Measurements from ENCODE around the gene INSRR.
A peak's percentile ranks its signal among the peaks of the same experiment; 100 is the strongest.

Gene INSRR

GRCh38 chr1:156804026-156804425 lies 54.9 kb downstream of the INSRR start:
- no peak for ATAC-seq

GRCh38 chr1:156803086-156803851 lies 55.6 kb downstream of the INSRR start:
- peak; percentile 7 to 12 for ATAC-seq

DNA sequence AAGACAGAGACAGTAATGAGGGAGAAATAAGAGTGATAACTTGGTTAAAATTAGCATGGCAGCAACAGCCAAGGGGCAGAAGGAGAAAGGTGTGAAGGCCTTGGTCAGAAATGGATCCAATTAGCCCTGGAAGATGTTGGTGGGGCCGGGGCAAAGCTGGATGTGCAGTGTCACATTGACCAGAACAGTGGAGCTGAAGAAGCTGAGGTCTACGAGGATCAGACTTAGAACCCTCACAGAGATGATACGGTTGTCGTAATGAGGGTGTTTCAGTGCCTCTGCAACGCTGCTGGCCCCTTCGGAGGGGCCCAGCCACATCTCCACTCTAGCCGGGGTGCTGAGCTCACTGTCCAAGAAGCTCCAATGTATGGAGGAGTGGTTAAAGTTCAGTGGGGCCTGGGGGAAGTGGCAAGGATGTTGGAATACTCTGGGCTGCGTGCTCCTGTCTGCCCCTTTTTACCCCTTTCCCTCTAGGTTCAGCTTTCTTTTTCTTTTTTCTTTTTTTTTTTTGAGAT lies 56.4 kb downstream of the INSRR start:
- peak in 1 of 2 donors; percentile 2 for ATAC-seq

DNA sequence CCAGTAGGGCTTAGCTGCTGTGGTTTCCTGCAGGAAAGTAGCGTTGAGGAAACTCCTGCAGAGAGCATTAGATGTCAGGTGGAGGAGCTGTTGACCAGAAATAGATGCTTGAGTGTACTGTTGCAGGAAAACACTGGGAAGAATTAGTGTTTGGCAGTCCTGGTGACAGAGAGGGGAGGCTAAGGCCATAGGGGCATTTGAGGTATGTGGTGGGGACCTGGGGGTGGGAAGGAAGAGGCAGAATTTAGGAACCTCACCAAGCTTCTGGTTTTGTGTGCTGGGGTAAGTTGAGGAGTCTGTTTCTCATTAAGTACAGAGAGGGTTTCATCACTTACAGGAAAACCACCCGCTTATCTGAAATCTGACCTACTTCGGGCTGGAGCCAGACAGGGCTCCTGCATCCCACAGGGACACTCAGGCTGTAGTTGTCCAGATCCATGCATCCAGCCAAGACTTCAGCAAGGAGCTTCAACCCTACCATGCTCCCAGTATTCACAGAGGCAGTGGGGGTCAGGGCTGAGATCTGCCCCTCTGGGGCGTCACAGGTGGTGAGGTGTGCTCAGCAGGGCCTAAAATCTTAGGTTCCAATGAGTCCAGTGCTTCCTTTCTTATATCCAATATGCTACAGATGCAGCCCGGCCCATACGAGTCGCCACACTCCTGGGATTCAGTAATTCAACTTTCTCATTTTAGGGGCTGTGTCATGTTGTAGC lies 57.4 kb downstream of the INSRR start:
- ATAC-seq, result no peak

- peak; percentile 72 to 79 for ATAC-seq
These were observed 61.6 kb downstream of the INSRR start for GRCh38 chr1:156797212-156797871.

DNA sequence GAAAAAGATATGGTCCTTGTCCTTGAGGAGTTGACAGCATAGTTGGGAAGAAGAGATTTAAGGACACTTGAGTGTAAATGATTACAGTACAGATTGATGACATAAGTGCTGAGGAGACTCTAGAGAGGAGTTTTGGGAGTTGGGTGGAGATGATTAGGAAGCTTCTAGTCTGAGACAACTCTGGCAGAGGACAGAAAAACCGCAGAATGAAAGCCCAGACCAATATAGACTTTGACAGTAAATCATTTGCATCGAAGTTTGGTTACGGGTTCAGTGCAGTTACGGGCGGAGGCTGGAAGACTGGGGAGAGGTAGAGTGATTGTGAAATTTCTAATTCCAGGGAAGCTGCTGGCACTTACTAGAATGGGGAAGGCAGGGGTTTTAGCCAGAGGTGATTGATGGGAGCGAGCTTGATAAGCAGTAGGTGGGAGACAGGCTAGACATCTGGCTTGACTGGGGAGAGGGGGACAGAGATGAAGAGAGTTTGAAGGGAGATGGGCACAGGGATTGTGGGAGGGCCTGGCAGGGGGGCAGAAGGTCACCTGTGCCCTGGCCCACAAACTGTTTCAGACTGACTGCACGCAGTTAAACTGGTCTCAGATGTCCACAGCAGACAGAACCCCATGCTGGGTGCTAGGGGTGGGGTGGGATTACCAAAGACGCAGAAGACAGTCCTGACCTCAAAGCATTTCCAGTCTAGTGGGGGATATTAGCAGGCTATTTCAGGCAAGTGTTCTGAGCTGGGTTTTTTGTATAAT lies 62.4 kb downstream of the INSRR start:
- ATAC-seq, result no peak

DNA sequence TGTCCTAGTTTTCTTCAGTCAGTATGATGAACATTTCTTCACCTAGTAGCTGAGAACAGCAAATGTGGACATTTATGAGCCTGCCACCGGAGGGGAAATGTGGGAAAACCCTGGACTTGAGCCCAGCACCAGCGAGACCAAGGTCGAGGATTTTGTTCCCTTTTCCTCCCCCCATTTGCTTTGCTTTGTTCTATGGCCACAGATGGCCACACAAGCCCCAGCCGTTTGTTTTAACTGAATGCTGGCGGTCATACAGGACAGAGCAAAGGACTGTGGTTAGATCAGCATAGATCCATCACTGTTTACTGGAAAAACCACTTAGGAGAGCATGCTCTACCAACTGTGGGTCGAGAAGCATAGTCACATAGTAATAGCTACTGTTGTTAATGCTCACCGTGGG lies 63.1 kb downstream of the INSRR start:
- no peak for ATAC-seq

DNA sequence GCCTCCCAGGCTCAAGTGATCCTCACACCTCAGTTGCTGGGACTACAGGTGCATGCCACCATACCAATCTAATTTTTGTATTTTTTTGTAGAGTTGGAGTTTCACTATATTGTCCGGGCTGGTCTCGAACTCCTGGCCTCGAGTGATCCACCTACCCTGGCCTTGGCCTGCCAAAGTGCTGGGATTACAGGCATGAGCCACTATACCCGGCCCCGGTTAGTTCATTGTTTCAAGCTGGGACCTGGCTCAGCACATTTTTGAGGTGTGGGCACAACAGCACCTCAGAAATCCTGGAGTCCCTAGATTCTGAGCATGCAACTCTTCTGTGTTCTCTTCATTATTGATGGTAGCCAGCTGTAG lies 63.6 kb downstream of the INSRR start:
- no peak for ATAC-seq

GRCh38 chr1:156794506-156795373 lies 64.2 kb downstream of the INSRR start:
- ATAC-seq, result no peak
